ENCODE data around the gene KIF12. TPM values are rescaled to one million over a fixed set of nuclear protein-coding genes. Genes with fewer than 3 reads are reported as not detected.
"Not testable (repeated sequence)": the region's sequence is repeated elsewhere in the genome, so short reads cannot be mapped to it uniquely, and the experiment has no call there.

Gene KIF12
- total RNA-seq, 1 experiment from 2014 or later, result 0.13 TPM

DNA sequence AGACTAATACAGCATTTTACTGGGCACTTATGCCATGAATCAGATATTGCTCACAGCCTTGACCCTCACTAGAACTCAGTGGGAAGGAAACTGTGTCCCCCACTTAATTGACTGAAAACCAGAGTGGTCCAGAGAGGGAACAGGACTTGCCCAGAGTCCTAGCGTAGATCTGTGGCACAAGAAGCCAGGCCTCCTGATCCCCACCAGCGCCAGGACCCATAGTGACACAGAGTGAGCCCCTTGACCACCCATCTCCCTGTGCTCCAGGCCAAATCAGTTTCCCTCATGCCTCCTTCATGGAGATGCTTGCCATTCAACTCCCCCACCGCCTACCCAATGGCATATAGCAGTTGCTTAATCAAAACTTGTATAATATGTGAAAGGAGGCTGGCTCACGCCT, 8.3 kb downstream of the KIF12 start:
- H3K4me1 ChIP-seq (replicated peaks), result peaks cover 19% of the 10 kb centered on the region
- no peaks in the 10 kb centered on the region for H3K27me3 ChIP-seq (replicated peaks)
- no peaks in the 10 kb centered on the region for H3K36me3 ChIP-seq
- H3K27ac ChIP-seq, result no peak overlapping the region
- H3K9me3 ChIP-seq (replicated peaks), result peaks cover 11% of the 10 kb centered on the region
- no peak overlapping the region for H3K4me3 ChIP-seq
- DNase-seq (ENCODE audit: low read depth in 1 of 2, low spot score in 2 of 2), result peak in 1 of 2 experiments; percentile 20

- H3K9me3 ChIP-seq (replicated peaks), result peaks cover 11% of the 10 kb centered on the region
- H3K4me1 ChIP-seq (replicated peaks), result peaks cover 23% of the 10 kb centered on the region
- no peaks in the 10 kb centered on the region for H3K27me3 ChIP-seq (replicated peaks)
- peak in 1 of 2 experiments; percentile 27 for DNase-seq (ENCODE audit: low read depth in 1 of 2, low spot score in 2 of 2)
- no peak overlapping the region for H3K27ac ChIP-seq
- no peak overlapping the region for H3K4me3 ChIP-seq
- H3K36me3 ChIP-seq, result no peaks in the 10 kb centered on the region
Observed at GRCh38 chr9:114089206-114089840, 9.8 kb downstream of the KIF12 start.

DNA sequence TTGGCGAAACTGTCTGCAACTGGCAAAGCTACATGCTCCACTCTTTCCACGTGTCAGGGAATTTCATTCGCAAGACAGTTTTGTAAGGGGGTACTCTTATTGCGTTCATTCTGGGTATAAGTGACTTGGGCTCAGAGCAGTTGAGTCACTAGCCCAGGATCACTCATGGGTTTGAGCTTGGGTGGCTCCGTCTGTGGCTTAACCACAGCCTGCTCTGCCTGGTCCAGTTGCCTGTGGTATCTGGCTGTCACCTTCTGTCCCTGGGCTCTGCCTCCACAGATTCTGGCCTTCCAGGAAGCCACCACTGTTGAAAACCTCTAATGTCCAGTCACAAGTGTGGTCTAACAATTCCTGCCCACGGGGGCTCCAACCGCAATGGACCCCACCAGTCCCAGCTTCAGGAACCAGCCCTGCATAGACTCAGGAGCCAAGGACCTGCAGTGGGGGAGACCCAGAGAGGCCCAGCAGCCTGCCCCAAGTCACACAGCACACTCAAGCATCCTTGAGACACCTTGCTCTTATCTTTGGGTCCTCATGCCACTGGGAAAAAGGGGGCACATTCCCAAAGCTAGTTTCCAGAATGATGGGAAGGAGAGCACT, 10.4 kb downstream of the KIF12 start:
- no peaks in the 10 kb centered on the region for H3K27me3 ChIP-seq (replicated peaks)
- no peak overlapping the region for H3K4me3 ChIP-seq
- H3K4me1 ChIP-seq (replicated peaks), result peaks cover 30% of the 10 kb centered on the region
- DNase-seq (ENCODE audit: low read depth in 1 of 2, low spot score in 2 of 2), result peak in 1 of 2 experiments; percentile 36
- no peaks in the 10 kb centered on the region for H3K36me3 ChIP-seq
- peaks cover 11% of the 10 kb centered on the region for H3K9me3 ChIP-seq (replicated peaks)
- 0 out of 2 replicates have a peak overlapping the region, but pooled peaks have one; percentile 5 for H3K27ac ChIP-seq

GRCh38 chr9:114087721-114088120, 11.4 kb downstream of the KIF12 start:
- H3K36me3 ChIP-seq, result no peaks in the 10 kb centered on the region
- no peak overlapping the region for H3K4me3 ChIP-seq
- peak; percentile 70 to 73 for DNase-seq (ENCODE audit: low read depth in 1 of 2, low spot score in 2 of 2)
- peaks cover 11% of the 10 kb centered on the region for H3K9me3 ChIP-seq (replicated peaks)
- peak overlapping the region; percentile 57; the same call in 1 of the 2 replicates for H3K27ac ChIP-seq
- peaks cover 32% of the 10 kb centered on the region for H3K4me1 ChIP-seq (replicated peaks)
- H3K27me3 ChIP-seq (replicated peaks), result no peaks in the 10 kb centered on the region

DNA sequence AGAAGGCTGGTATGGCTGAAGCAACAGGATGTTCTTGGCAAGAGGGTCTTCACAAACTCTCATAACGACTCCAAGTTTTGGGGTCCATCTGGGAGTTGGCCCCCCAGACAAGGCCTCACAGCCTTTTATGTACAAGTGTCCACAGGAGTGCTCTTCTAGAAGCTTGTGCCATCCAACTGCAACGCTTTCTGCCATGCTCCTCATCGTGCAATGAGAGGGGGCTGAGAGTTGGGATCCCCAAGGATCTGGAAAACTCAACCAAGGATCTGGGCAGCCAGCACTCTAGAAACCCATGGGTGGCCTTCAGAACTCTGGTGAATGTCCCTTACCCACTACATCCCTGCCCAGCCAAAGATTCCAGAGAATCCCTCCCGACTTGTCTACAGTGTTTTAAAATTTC, 12.5 kb downstream of the KIF12 start:
- no peaks in the 10 kb centered on the region for H3K27me3 ChIP-seq (replicated peaks)
- DNase-seq (ENCODE audit: low read depth in 1 of 2, low spot score in 2 of 2), result peak in 1 of 2 experiments; percentile 20

GRCh38 chr9:114086009-114086408, 13.1 kb downstream of the KIF12 start:
- no peaks in the 10 kb centered on the region for H3K36me3 ChIP-seq
- no peak overlapping the region for H3K4me3 ChIP-seq
- peak in 1 of 2 experiments; percentile 27 for DNase-seq (ENCODE audit: low read depth in 1 of 2, low spot score in 2 of 2)
- peaks cover 32% of the 10 kb centered on the region for H3K4me1 ChIP-seq (replicated peaks)
- H3K27ac ChIP-seq, result no peak overlapping the region
- H3K27me3 ChIP-seq (replicated peaks), result no peaks in the 10 kb centered on the region
- H3K9me3 ChIP-seq (replicated peaks), result peaks cover 11% of the 10 kb centered on the region

More for the DNA sequence above, 12.5 kb downstream of the KIF12 start:
- Histone ChIP-seq H3K36me3 (no peaks in the 10 kb centered on the region), H3K27ac (no peak overlapping the region), H3K9me3 (replicated peaks) (peaks cover 11% of the 10 kb centered on the region), H3K4me1 (replicated peaks) (peaks cover 32% of the 10 kb centered on the region), H3K4me3 (no peak overlapping the region)

- H3K4me3 ChIP-seq, result no peak overlapping the region
- peaks cover 11% of the 10 kb centered on the region for H3K9me3 ChIP-seq (replicated peaks)
- DNase-seq (ENCODE audit: low read depth in 1 of 2, low spot score in 2 of 2), result peak in 1 of 2 experiments; percentile 28
- no peak overlapping the region for H3K27ac ChIP-seq
- peaks cover 32% of the 10 kb centered on the region for H3K4me1 ChIP-seq (replicated peaks)
- H3K36me3 ChIP-seq, result no peaks in the 10 kb centered on the region
- no peaks in the 10 kb centered on the region for H3K27me3 ChIP-seq (replicated peaks)
Observed at GRCh38 chr9:114085387-114085789, 13.7 kb downstream of the KIF12 start.

- DNase-seq (ENCODE audit: low read depth in 1 of 2, low spot score in 2 of 2), result peak in 1 of 2 experiments; percentile 20
- Histone ChIP-seq H3K27ac (no peak overlapping the region), H3K27me3 (replicated peaks) (no peaks in the 10 kb centered on the region)
Observed at GRCh38 chr9:114084282-114085073, 14.6 kb downstream of the KIF12 start.

DNA sequence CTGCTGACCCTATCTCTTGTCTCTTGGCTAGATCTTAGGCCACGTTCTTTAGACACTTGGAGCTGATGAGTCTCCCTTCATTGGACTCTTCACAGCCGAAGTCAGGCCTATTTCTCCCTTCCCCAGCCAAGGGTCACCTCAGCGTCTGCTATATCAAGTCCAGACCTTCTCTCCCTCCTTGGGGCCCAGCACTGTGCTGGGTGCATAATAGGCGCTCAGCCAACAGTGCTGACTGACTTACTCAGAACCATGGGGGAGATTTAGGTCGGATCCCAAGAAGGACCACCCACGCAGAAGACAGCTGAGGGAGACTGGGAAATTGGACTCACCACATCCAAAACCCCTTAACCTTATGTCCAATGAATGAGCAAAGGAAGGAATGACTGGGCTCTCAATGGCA, 15.4 kb downstream of the KIF12 start:
- DNase-seq (ENCODE audit: low read depth in 1 of 2, low spot score in 2 of 2), result peak; percentile 30 to 45
- peaks cover 29% of the 10 kb centered on the region for H3K4me1 ChIP-seq (replicated peaks)
- no peaks in the 10 kb centered on the region for H3K36me3 ChIP-seq
- peaks cover 11% of the 10 kb centered on the region for H3K9me3 ChIP-seq (replicated peaks)
- H3K4me3 ChIP-seq, result no peak overlapping the region
- no peaks in the 10 kb centered on the region for H3K27me3 ChIP-seq (replicated peaks)
- H3K27ac ChIP-seq, result no peak overlapping the region

More at GRCh38 chr9:114084282-114085073, 14.6 kb downstream of the KIF12 start:
- Histone ChIP-seq H3K4me3 (no peak overlapping the region), H3K9me3 (replicated peaks) (peaks cover 11% of the 10 kb centered on the region), H3K36me3 (no peaks in the 10 kb centered on the region), H3K4me1 (replicated peaks) (peaks cover 32% of the 10 kb centered on the region)

- not testable (repeated sequence) for H3K4me3 ChIP-seq; H3K27ac ChIP-seq; H3K36me3 ChIP-seq; H3K27me3 ChIP-seq (replicated peaks)
- peaks cover 21% of the 10 kb centered on the region for H3K4me1 ChIP-seq (replicated peaks)
- H3K9me3 ChIP-seq (replicated peaks), result peaks cover 11% of the 10 kb centered on the region
- DNase-seq (ENCODE audit: low read depth in 1 of 2, low spot score in 2 of 2), result peak in 1 of 2 experiments; percentile 2
Observed at GRCh38 chr9:114082763-114083412, 16.2 kb downstream of the KIF12 start.

- Histone ChIP-seq H3K27me3 (replicated peaks) (no peaks in the 10 kb centered on the region), H3K36me3 (no peaks in the 10 kb centered on the region), H3K27ac (no peak overlapping the region), H3K4me1 (replicated peaks) (peaks cover 14% of the 10 kb centered on the region), H3K9me3 (replicated peaks) (peaks cover 8% of the 10 kb centered on the region), H3K4me3 (no peak overlapping the region)
- peak; percentile 60 to 79 for DNase-seq (ENCODE audit: low read depth in 1 of 2, low spot score in 2 of 2)
Observed at GRCh38 chr9:114082017-114082762, 16.9 kb downstream of the KIF12 start.

- H3K36me3 ChIP-seq, result no peaks in the 10 kb centered on the region
- H3K27ac ChIP-seq, result no peak overlapping the region
- H3K9me3 ChIP-seq (replicated peaks), result peaks cover 2% of the 10 kb centered on the region
- no peaks in the 10 kb centered on the region for H3K27me3 ChIP-seq (replicated peaks)
- H3K4me3 ChIP-seq, result no peak overlapping the region
- peaks cover 12% of the 10 kb centered on the region for H3K4me1 ChIP-seq (replicated peaks)
- DNase-seq (ENCODE audit: low read depth in 1 of 2, low spot score in 2 of 2), result no peak
Observed at GRCh38 chr9:114081441-114082016, 17.6 kb downstream of the KIF12 start.
